Body of pancreas (tissue), 4 donors: ENCODE data around the gene DUS3L.

Experiments used
- CTCF ChIP-seq, 7 experiments: fragments of 450-650 bp in 4 of 7; fragments of 200-600 bp in 3 of 7; sonication (generic) in 3 of 7; IDR thresholded peaks; one replicate each; pipeline ENCODE4 v1.5.1; 2016 to 2019; ENCODE audit warnings: antibody characterized with exemption in 7 of 7
- POLR2A ChIP-seq, 3 donors: fragments of 450-650 bp; IDR thresholded peaks; one replicate each; pipeline ENCODE4 v1.6.1; 2016; ENCODE audit warnings: antibody characterized with exemption in 3 of 3, mild to moderate bottlenecking in 2 of 3

DNA sequence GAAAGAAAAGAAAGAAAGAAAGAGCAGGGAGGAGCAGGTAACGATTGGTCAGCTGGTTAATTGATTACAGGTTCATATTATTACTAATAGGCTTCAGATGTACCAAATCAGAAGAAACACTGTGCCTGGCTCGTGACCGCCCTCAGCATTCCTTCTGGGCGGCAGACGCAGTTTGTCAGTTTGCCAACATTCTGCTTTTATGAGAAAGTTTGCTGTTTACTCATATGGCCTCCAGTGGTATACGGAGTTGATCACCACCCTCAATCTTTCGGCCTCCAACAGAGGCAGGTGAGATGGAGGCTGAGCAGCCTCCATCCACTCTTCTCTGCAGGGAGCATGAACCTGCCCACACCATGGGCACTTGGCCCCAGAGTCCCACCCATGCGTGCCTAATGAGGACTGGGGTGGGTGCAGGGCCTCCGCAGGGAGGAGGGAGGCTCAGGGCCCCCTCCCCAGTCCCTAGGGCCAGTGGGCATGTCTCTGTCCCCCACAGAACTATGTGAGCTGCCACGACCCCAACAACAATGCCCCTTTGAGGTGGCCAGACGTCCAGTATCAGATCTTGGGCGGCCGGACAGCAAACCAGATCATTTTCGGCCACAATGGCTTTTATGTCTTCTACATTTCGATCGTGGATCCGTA lies 15.2 kb downstream of the DUS3L start:
- TF ChIP-seq CTCF (IDR thresholded peaks at IDR 0.05) = no peak
- TF ChIP-seq POLR2A (IDR thresholded peaks at IDR 0.05) = no peak
